Gastrocnemius medialis (tissue), 4 donors: Measurements from ENCODE around the gene WDR41. TPM values are rescaled to one million over a fixed set of nuclear protein-coding genes. Genes with fewer than 3 reads are reported as not detected.
"Not testable (repeated sequence)": the region's sequence is repeated elsewhere in the genome, so short reads cannot be mapped to it uniquely, and the experiment has no call there.

Experiments used
- ATAC-seq, 2 donors: fragments of 150-250 bp; one replicate each; pipeline ENCODE4 v1.9.1; 2016
- DNase-seq, 2 donors: peaks; one replicate each; pipeline ENCODE4 v3.0.0-alpha.2; 2019
- H3K27ac ChIP-seq, 4 donors: fragments of 200-600 bp; sonication (generic); 1 replicate in 1 of 4; 2 replicates in 3 of 4; pipeline ENCODE4 v1.5.1; 2016 to 2018; ENCODE audit warnings: mild to moderate bottlenecking in 2 of 4, moderate library complexity in 1 of 4
- H3K27me3 ChIP-seq, 3 donors: fragments of 200-600 bp; sonication (generic) in 2 of 3; 1 replicate in 1 of 3; 2 replicates in 2 of 3; pipeline versions ENCODE4 v1.5.1 to v1.6.0; 2016 to 2019; ENCODE audit warnings: mild to moderate bottlenecking in 1 of 3, moderate library complexity in 1 of 3
- H3K36me3 ChIP-seq, 2 donors: fragments of 200-600 bp; sonication (generic) in 1 of 2; one replicate each; pipeline ENCODE4 v1.5.1; 2017 to 2018
- H3K4me1 ChIP-seq, 2 donors: fragments of 200-600 bp; sonication (generic) in 1 of 2; one replicate each; pipeline ENCODE4 v1.5.1; 2016 to 2017; ENCODE audit warnings: mild to moderate bottlenecking in 2 of 2
- H3K4me3 ChIP-seq, 4 donors: fragments of 200-600 bp; sonication (generic) in 3 of 4; 1 replicate in 1 of 4; 2 replicates in 3 of 4; pipeline ENCODE4 v1.5.1; 2016 to 2019; ENCODE audit warnings: mild to moderate bottlenecking in 2 of 4
- H3K9me3 ChIP-seq, 3 donors: fragments of 200-600 bp; sonication (generic) in 2 of 3; 1 replicate in 1 of 3; 2 replicates in 2 of 3; pipeline ENCODE4 v1.5.1; 2016 to 2019
- CTCF ChIP-seq, 5 experiments: fragments of 450-650 bp in 3 of 5; fragments of 200-600 bp in 2 of 5; sonication (generic) in 2 of 5; IDR thresholded peaks in 4 of 5; conservative IDR thresholded peaks in 1 of 5; 1 replicate in 4 of 5; 2 replicates in 1 of 5; pipeline ENCODE4 v1.5.1; 2016 to 2019; ENCODE audit warnings: antibody characterized with exemption in 5 of 5, mild to moderate bottlenecking in 3 of 5, moderate library complexity in 3 of 5
- POLR2A ChIP-seq, 2 donors: fragments of 450-650 bp; IDR thresholded peaks; one replicate each; pipeline ENCODE4 v1.6.1; 2017; ENCODE audit warnings: antibody characterized with exemption in 2 of 2, mild to moderate bottlenecking in 2 of 2, moderate library complexity in 2 of 2
- in situ Hi-C, 4 donors: fragments of 200-750 bp; cut with MboI; loops; one replicate each; pipeline versions ENCODE4 v1.15.0 to v1.8.0; 2017; ENCODE audit warnings: low sequenced_read_pairs in 4 of 4
- intact Hi-C: fragments of 100-400 bp; cut with DNase I; formaldehyde crosslinking; loops from one replicate; pipeline ENCODE4 v1.15.1; 2023; ENCODE audit warnings: low total_unique reads
- total RNA-seq, 4 donors: library from RNA; depleted of rRNA; stranded (reverse); fragments of >200 nt; gene quantifications; one replicate each; pipeline versions ENCODE4 v1.1.0 to v1.2.3, GENCODE V29; 2016

WDR41 gene
- total RNA-seq, 4 donors from 2014 or later = 16.3 to 30.6 (median 19.2) TPM

GRCh38 chr5:77513321-77513720 is 21.2 kb upstream of the WDR41 start:
- DNase-seq (no peak), ATAC-seq (no peak)
- Histone ChIP-seq H3K4me1 (no peaks in the 10 kb centered on the region), H3K9me3 (no peaks in the 10 kb centered on the region), H3K27me3 (no peaks in the 10 kb centered on the region), H3K4me3 (no peak overlapping the region), H3K27ac (no peak overlapping the region), H3K36me3 (no peaks in the 10 kb centered on the region)
- no peak for TF ChIP-seq CTCF (IDR thresholded peaks at IDR 0.05 in 4 of 5, conservative IDR thresholded peaks at IDR 0.05 in 1 of 5)
- in situ Hi-C loops = no loop called here
- intact Hi-C loops = no loop called here

- ATAC-seq, DNase-seq, H3K27ac ChIP-seq, intact Hi-C loops, H3K4me3 ChIP-seq, in situ Hi-C loops, H3K4me1 ChIP-seq, H3K27me3 ChIP-seq, H3K36me3 ChIP-seq, H3K9me3 ChIP-seq: not testable (repeated sequence)
Measured at GRCh38 chr5:77501132-77501531, 9.0 kb upstream of the WDR41 start.

GRCh38 chr5:77499973-77500372 is 7.9 kb upstream of the WDR41 start:
- Histone ChIP-seq H3K9me3 (no peaks in the 10 kb centered on the region), H3K27me3 (no peaks in the 10 kb centered on the region), H3K4me3 (no peak overlapping the region), H3K4me1 (no peaks in the 10 kb centered on the region), H3K36me3 (no peaks in the 10 kb centered on the region), H3K27ac (no peak overlapping the region)
- TF ChIP-seq POLR2A (IDR thresholded peaks at IDR 0.05) (no peak), CTCF (IDR thresholded peaks at IDR 0.05 in 4 of 5, conservative IDR thresholded peaks at IDR 0.05 in 1 of 5) (no peak)
- intact Hi-C loops (no loop called here), in situ Hi-C loops (loop anchor here in 1 of 4 donors (25.0 kb wide), 1 partner anchor 363 kb away; no protein-coding TSS in a partner anchor)
- ATAC-seq (no peak), DNase-seq (no peak)

GRCh38 chr5:77499441-77499840 is 7.3 kb upstream of the WDR41 start:
- in situ Hi-C loops = loop anchor here in 1 of 4 donors (25.0 kb wide), 1 partner anchor 362 kb away; no protein-coding TSS in a partner anchor

GRCh38 chr5:77498952-77499351 is 6.8 kb upstream of the WDR41 start:
- no peak overlapping the region for H3K4me3 ChIP-seq
- H3K27ac ChIP-seq = no peak overlapping the region
- H3K36me3 ChIP-seq = no peaks in the 10 kb centered on the region
- intact Hi-C loops = no loop called here
- in situ Hi-C loops = loop anchor here in 1 of 4 donors (25.0 kb wide), 1 partner anchor 362 kb away; no protein-coding TSS in a partner anchor
- no peaks in the 10 kb centered on the region for H3K9me3 ChIP-seq
- no peaks in the 10 kb centered on the region for H3K27me3 ChIP-seq
- DNase-seq = no peak
- TF ChIP-seq POLR2A (IDR thresholded peaks at IDR 0.05) = no peak
- ATAC-seq = no peak
- H3K4me1 ChIP-seq = no peaks in the 10 kb centered on the region

More at GRCh38 chr5:77499441-77499840, 7.3 kb upstream of the WDR41 start:
- ATAC-seq = no peak
- TF ChIP-seq POLR2A (IDR thresholded peaks at IDR 0.05) (no peak), CTCF (IDR thresholded peaks at IDR 0.05 in 4 of 5, conservative IDR thresholded peaks at IDR 0.05 in 1 of 5) (no peak)
- no peak for DNase-seq
- Histone ChIP-seq H3K27me3 (no peaks in the 10 kb centered on the region), H3K4me3 (no peak overlapping the region), H3K9me3 (no peaks in the 10 kb centered on the region), H3K36me3 (no peaks in the 10 kb centered on the region), H3K4me1 (no peaks in the 10 kb centered on the region), H3K27ac (no peak overlapping the region)
- intact Hi-C loops = no loop called here

GRCh38 chr5:77494935-77495334 is 2.8 kb upstream of the WDR41 start:
- no peak for TF ChIP-seq POLR2A (IDR thresholded peaks at IDR 0.05)
- TF ChIP-seq CTCF (IDR thresholded peaks at IDR 0.05 in 4 of 5, conservative IDR thresholded peaks at IDR 0.05 in 1 of 5) = no peak
- H3K4me3 ChIP-seq = no peak overlapping the region
- in situ Hi-C loops = loop anchor here in 1 of 4 donors (25.0 kb wide), 1 partner anchor 358 kb away; no protein-coding TSS in a partner anchor
- no peaks in the 10 kb centered on the region for H3K36me3 ChIP-seq
- no peak for DNase-seq
- no peaks in the 10 kb centered on the region for H3K9me3 ChIP-seq
- ATAC-seq = no peak
- no peak overlapping the region for H3K27ac ChIP-seq
- no peaks in the 10 kb centered on the region for H3K27me3 ChIP-seq
- peaks cover 0 to 4% of the 10 kb centered on the region in 2 donors for H3K4me1 ChIP-seq
- intact Hi-C loops = loop anchor here (5.0 kb wide), 1 partner anchor 282 kb away; the partner anchor contains the start of gene TBCA
